HT1080 (cell line): ENCODE measurements around the gene FBXL14. TPM values are rescaled to one million over a fixed set of nuclear protein-coding genes. Genes with fewer than 3 reads are reported as not detected.

Experiments
- DNase-seq: peaks from one replicate; pipeline ENCODE4 v3.0.0-alpha.2; 2015; ENCODE audit warnings: low read depth
- total RNA-seq: library from RNA; depleted of rRNA; stranded (reverse); fragments of >200 nt; shearing (Covaris generic); gene quantifications from 2 replicates; pipeline ENCODE4 v1.2.3, GENCODE V29; 2014

Gene FBXL14
- total RNA-seq, 1 experiment from 2014 or later, result 30.2 TPM

GRCh38 chr12:1536817-1537216, 57.6 kb downstream of the FBXL14 start:
- no peak for DNase-seq

GRCh38 chr12:1534748-1535147, 59.6 kb downstream of the FBXL14 start:
- DNase-seq, result no peak

GRCh38 chr12:1533602-1534304, 60.6 kb downstream of the FBXL14 start:
- DNase-seq, result peak; percentile 53

- no peak for DNase-seq
Observed at GRCh38 chr12:1533205-1533601, 61.2 kb downstream of the FBXL14 start.

- no peak for DNase-seq
Observed at GRCh38 chr12:1532375-1533165, 61.8 kb downstream of the FBXL14 start.

- DNase-seq, result no peak
Observed at GRCh38 chr12:1531654-1532374, 62.6 kb downstream of the FBXL14 start.

- DNase-seq, result no peak
Observed at GRCh38 chr12:1531153-1531653, 63.2 kb downstream of the FBXL14 start.

GRCh38 chr12:1530592-1531152, 63.7 kb downstream of the FBXL14 start:
- DNase-seq, result no peak

GRCh38 chr12:1529862-1530591, 64.4 kb downstream of the FBXL14 start:
- DNase-seq, result no peak

- DNase-seq, result no peak
Observed at GRCh38 chr12:1529228-1529861, 65.0 kb downstream of the FBXL14 start.

- no peak for DNase-seq
Observed at GRCh38 chr12:1528791-1529190, 65.6 kb downstream of the FBXL14 start.

- DNase-seq, result peak; percentile 95
Observed at GRCh38 chr12:1527789-1528188, 66.6 kb downstream of the FBXL14 start.

GRCh38 chr12:1525858-1526257, 68.5 kb downstream of the FBXL14 start:
- DNase-seq, result no peak

GRCh38 chr12:1523558-1524050, 70.8 kb downstream of the FBXL14 start:
- DNase-seq, result no peak

GRCh38 chr12:1523046-1523445, 71.3 kb downstream of the FBXL14 start:
- DNase-seq, result no peak

GRCh38 chr12:1519642-1520041, 74.7 kb downstream of the FBXL14 start:
- no peak for DNase-seq

GRCh38 chr12:1518591-1519516, 75.5 kb downstream of the FBXL14 start:
- peak; percentile 93 for DNase-seq

GRCh38 chr12:1517734-1518525, 76.5 kb downstream of the FBXL14 start:
- no peak for DNase-seq
